HG03442 (cell line): ENCODE results near the gene UNC119B.
"Not testable (repeated sequence)": the region's sequence is repeated elsewhere in the genome, so short reads cannot be mapped to it uniquely, and the experiment has no call there.

Experiments used
- ATAC-seq: cut with Tn5 transposase; IDR thresholded peaks from one replicate; pipeline ENCODE4 v1.9.1; 2021; ENCODE audit warnings: mild to moderate bottlenecking, moderate library complexity; ENCODE audit not compliant: unreplicated experiment

UNC119B gene

DNA sequence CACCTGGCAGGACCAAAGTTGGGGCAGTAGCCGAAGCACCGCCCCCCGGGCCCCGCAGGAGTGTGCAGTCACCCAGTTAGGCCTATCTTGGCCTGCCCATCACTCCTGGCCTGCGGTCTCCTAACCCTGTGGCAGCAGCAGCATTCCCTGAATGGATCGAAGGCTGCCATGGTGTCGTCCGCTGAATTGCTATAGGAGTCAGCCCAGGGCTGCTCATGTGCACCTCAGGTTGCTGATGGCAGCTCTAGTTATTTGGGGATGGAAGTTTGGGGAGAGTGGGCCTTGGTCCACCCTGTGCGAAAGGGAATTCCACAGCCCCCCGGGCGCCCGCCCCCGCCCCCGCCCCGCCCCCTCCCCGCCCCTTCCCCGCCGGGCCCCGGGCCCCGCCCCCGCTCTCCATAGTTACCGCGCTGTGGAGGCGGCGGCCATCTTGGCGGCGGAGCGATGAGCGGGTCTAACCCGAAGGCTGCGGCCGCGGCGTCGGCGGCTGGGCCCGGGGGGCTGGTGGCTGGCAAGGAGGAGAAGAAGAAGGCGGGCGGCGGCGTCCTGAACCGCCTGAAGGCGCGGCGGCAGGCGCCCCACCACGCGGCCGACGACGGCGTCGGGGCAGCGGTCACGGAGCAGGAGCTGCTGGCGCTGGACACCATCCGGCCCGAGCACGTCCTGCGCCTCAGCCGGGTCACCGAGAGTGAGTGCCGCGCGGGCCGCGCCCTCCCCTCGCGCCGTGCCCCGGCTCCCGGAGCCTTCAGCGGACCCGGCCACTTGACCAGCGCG is at the start of gene UNC119B:
UNC119B (plus strand) TSS at position 428 of the 774 bp plus-strand sequence; CDS start at position 445, 17 bp downstream.
- ATAC-seq: peak; percentile 57

DNA sequence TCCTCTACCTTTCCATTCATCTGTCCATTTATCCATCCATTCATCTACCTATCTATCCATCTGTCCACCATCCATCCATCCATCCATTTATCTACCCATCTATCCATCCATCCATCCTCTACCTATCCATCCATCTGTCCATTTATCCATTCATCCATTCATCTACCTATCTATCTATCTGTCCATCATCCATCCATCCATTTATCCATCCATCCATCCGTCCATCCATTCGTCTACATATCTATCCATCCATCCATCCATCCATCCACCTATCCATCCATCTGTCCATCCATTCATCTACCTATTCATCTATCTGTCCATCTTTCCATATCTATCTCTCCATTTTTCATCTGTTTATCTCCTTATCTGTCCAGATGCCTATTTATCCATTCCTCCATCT is 48.8 kb upstream of the UNC119B start:
- ATAC-seq: no peak

DNA sequence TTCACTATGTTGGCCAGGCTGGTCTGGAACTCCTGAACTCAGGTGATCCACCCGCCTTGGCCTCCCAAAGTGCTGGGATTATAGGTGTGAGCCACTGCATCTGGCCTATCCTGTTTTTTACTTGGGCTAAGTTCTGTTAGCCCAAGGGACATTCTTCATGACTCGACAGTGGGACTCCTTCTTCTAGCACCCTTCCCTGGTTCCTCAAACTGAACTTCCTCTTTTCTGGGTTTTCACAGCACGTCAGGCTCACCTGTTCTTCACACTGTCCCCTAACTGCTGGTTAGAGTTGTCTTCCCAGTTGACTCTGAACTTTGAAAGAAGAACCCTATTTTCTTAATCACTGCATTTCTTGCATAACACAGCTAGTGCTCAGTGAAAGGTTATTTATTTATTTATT is 47.4 kb upstream of the UNC119B start:
- peak; percentile 60 for ATAC-seq

DNA sequence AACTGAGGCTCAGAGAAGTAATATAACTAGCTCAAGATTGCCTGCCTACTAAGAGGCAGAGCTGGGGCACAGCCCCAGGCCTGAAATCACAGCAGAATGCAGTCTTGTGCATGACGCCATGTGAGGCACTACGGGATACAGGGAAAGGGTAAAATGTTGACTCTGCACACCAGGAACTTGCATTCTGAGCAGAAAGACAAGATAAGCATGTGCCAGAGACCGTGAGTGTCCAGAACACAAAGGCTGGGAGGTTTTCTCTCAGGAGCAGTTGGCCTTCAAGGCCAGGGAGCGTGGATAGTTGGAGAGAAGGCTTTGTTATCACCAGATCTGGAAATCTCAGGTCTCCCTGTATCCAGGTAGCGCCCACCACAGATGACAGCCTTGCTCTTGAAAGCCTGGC is 46.5 kb upstream of the UNC119B start:
- no peak for ATAC-seq

DNA sequence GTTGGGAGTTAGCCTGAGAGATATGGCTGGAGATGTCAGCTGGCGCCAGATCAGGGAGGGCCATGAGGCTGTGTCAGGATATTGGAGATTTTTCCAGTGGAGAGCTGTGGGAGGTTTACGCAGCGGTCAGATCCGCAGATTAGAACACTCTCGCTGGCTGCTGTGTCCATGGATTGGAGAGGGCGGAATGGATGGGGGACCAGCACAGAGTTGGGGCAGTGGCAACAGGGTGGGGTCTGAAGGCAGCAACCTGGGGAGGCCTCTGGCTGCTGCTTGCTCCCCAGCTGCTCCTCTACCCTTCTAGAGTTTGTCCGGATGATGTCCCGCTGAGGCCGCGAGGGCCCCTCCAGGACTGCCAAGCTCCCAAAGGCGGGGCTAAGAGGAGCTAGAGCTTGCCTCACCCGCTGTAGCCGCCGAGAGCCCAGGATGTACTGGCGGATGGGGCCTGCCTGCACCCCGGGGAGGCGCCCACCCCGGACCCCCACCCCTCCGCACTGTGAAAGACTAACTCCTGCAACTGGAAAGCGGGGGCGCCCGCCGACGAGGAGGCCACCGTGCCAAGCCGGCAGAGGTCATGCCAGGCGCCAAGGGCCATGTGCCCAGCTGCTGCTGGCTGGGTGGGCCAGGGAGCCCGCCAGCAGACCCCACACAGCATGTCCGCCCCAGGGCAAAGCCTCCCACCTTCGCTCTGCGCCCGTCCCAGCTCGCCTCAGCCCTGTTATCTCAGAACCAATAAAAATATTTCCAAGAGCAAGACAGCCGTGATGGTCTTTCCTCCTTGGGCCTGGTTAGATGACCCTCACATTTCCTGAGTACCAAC is 43.5 kb upstream of the UNC119B start:
- no peak for ATAC-seq

DNA sequence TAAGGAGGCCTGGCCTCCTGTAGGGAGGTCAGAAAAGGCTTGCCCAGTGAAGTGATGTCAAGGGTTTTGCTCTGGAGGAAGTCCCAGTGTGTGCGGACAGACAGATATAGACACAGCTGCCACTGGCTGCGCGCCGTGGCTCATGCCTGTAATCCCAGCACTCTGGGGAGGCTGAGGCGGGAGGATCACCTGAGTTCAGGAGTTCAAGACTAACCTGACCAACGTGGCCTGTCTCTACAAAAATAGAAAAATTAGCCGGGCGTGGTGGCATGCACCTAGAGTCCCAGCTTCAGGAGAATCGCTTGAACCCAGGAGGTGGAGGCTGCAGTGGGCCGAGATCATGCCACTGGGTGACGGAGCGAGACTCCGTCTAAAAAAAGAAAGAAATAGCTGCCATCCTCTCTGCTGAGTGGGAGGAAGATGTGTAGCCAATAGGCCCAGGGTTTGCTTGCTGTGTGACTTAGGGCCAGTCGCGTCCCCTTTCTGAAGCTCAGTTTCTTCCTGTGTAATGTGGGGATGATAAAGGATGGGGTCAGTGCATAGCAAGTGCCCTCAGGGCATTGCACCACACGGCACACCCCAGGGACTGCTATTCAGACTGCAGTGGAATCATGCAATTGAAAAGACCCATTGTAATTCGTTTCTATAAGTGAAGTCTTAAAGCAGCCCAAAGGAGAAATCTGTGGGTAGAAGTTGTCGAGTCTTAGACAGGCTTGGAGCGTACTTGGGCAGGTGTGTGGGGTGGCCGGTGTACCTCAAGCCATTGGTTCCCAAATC is 42.0 kb upstream of the UNC119B start:
- no peak for ATAC-seq

DNA sequence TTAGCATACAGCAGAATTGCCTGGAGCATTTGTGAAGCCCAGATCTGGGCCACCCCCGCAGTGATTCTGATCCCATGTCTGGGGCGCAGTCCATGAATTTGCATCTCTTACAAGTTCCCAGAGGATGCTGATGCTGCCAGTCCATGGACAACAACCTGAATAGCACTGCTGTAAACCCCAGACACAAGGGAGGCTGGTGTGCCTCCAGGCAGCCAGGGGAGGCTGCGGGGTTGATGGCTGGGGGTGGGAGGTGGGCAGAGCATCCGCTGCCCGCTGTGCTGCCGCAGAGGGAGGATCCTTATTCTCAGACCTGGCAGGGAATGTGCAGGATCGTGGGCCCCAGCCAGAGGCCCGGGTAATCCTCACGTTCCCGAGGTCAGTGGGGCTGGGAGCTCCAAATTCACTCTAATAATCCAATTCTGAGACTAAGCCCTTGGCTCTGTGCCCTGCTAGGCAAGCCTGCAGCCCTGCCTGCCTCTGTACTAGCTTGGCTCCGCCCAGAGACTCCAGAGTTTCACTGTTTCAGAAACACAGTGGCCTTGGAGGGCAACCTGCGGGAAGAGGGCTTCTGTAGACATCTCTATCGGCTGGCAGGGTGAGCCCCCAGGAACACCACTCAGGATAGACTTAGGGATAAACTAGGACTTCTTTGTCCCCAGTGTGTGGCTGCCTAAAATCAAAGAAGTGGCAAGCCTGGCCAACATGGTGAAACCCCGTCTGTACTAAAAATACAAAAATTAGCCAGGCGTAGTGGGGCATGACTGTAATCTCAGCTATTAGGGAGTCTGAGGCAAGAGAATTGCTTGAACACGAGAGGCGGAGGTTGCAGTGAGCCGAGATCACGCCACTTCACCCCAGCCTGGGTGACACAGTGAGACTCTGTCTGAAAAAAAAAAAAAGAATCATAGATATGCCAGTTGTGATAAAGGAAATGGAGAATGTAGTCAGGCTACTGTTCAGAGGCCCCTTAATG is 41.1 kb upstream of the UNC119B start:
- ATAC-seq: peak; percentile 57

DNA sequence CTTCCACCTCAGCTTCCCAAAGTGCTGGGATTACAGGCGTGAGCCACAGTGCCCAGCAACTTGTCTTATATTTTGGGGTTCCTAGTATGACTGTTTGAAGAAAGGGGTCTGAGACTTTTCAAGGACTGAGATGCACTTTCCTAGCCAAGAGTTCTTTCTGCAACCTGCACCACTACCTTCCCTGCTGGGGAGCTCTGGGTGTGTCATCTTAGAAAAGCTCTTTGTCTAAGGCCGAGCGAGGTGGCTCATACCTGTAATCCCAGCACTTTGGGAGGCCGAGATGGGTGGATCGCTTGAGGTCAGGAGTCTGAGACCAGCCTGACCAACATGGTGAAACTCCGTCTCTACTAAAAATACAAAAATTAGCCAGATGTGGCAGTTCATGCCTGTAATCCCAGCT is 40.0 kb upstream of the UNC119B start:
- not testable (repeated sequence) for ATAC-seq

DNA sequence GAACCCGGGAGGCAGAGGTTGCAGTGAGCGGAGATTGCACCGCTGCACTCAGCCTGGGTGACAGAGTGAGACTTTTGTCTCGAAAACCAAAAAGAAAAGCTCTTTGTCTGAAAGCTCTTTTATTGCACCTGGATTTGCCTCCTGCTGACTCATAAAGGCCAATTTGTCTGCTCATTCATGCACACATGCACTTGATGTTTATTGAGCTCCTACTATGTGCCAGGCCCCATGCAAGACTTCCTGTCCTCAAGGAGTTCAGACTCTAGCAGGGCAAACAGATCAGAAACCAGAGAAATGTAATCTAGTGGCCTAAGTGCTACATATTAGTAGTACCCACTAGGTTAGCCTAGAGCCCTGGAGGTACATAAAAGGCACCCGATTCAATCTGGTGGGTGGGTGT is 39.6 kb upstream of the UNC119B start:
- ATAC-seq: no peak

DNA sequence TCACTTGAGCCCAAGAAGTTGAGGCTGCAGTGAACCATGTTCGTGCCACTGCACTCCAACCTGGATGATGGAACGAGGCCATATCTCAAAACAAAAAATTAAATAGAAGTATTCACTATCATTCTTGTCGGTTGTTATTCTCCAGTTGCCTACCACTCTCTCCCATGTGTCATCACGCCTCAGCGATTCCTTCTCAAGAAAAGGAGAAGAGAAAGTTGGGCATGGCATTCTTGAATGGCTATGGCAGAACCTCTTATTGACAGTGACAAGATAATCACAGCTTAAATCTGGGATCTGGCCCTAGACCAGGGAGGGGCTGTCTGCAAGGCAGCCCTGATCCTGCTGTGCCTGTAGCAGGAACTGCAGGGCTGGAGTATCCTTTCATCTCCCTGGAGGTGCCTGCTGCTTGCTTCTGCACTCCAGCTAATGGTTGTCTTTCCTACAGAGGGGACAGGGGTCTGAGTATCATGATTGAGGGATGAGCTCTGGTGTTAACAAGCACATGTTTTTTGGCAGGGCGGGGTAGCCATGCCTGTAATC is 36.1 kb upstream of the UNC119B start:
- no peak for ATAC-seq

DNA sequence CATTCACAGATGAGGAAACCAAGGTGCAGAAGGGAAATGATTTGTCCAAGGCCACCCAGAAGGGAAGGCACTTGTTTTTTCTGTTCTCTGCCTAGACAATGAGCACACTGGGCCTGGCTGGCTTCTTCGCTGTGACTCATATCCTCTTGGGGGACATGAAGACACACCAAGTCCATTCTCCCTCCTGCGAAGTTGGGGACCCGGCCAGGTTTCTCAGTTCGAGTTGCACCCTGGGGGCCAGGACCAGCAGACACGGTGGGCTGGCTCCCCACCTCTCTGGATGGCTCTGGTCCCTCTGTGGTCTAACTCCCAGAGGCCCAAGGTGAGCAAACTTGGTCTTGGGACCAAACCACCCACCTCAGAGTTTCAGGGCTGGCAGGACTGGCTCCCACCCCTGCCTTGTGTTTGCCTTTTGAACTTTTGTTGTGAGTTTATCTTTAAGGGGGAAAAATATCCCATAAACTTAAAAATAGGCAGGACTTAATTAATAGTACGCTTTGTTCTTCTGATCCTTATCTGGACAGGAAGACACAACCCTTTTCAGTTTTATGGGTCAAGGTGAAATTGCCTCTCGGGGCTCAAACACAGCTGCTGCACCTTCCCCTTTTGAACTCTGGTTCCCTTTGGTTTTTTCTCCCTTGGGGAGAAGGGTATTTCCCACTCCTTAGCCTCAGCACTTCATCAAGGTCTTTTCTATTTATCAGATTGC is 32.3 kb upstream of the UNC119B start:
- peak; percentile 46 for ATAC-seq

DNA sequence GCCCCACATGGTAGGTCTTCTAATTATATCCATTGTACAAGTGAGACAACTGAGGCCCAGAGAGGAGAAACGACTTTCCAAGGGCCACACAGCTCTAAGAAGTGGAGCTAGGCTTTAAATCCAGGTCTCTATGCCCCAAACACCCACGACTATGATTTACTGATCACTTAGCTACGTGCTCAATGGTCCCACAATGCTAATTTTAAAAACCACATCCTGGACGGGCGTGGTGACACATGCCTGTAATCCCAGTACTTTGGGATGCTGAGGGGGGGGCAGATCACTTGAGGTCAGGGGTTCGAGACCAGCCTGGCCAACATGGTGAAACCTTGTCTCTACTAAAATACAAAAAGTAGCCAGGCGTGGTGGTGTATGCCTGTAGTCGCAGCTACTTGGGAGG is 31.7 kb upstream of the UNC119B start:
- peak; percentile 11 for ATAC-seq

DNA sequence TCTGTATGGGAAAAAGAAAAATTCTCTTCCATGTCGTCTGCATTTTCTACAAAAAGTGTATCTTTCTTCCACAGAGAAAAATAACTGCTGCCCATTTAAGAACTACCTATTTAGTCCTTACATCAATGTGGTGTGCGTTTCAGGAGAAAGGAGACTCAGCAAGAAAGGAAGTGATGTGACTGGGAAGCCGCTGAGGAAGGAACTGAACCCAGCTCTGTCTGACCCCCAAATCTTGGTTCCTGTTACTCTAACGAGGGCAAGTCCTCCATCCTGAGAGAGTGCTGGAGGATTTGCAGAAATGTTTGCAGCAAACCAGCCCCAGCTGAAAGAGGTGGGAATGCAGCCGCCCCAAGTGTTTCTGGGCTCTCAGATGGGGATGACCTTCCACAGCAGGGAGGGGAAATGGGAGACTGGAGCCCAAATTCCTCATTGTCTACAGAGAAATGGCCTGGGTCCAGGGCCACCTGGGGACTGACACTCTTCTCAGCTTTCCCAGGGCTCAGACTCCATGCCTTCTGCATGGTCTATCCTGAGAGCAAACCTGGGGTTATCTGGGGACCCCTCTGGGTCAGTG is 30.0 kb upstream of the UNC119B start:
- ATAC-seq: no peak

DNA sequence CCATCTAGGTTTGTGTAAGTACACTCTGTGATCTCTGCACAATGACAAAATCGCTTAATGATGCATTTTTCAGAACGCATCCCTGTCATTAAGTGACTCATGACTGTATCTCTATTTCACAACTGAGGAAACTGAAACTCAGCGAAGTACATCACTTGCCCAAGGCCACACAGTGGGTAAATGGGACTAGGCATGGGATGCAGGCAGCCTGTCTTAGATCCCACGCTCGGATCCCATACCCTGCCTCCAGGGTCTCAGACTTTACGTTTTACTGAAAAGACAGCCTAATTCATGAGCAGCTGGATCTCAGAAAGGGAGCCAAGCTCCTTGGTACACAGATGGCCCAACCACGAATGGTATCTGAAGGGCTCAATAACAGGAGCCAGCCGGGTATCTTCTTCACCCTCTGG is 25.7 kb upstream of the UNC119B start:
- no peak for ATAC-seq

DNA sequence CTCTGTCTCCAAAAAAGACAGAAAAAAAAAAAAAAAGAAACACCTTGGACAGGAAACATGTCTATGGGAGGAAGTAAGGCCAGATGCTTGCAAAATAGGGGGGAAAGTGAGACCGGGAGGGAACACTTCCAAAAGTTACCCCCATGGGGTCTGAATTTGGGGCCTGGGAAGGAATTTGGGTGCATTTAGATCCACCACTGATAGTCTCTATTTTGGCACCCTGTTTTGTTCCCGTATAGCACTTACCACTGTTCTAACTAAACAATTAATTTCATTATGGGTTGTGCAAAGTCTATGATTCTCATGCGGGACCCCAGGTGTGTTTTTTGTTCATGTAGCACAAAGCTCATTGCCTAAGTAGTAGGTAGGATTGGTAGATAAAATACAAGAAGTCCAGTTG is 24.7 kb upstream of the UNC119B start:
- ATAC-seq: no peak

DNA sequence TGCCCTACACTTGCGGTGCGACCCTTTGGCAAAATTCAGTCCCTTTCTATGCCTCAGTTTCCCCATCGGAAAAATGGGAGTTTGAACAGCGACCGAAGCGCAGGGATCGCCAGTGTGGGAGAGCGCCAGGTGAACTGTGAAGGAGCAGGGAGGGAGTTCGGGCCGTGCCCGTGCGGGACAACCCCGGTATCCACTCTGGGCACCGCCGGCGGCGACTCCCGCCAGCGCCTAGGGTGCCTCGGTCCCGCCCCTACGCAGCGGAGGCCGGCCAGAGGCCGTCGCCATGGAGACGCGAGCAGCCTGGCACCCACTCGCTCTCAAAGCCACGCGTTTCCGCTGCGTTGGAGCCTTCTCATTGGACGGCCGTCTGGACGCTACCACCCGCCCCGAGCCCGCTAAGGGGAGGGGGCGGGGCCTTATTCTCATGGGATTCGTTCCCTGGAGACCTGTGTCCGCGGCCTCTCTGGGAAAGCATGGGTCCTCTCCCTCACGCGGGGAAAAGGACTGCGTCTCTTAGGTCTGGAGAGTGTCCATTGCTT is 24.0 kb upstream of the UNC119B start:
- peak; percentile 65 for ATAC-seq

DNA sequence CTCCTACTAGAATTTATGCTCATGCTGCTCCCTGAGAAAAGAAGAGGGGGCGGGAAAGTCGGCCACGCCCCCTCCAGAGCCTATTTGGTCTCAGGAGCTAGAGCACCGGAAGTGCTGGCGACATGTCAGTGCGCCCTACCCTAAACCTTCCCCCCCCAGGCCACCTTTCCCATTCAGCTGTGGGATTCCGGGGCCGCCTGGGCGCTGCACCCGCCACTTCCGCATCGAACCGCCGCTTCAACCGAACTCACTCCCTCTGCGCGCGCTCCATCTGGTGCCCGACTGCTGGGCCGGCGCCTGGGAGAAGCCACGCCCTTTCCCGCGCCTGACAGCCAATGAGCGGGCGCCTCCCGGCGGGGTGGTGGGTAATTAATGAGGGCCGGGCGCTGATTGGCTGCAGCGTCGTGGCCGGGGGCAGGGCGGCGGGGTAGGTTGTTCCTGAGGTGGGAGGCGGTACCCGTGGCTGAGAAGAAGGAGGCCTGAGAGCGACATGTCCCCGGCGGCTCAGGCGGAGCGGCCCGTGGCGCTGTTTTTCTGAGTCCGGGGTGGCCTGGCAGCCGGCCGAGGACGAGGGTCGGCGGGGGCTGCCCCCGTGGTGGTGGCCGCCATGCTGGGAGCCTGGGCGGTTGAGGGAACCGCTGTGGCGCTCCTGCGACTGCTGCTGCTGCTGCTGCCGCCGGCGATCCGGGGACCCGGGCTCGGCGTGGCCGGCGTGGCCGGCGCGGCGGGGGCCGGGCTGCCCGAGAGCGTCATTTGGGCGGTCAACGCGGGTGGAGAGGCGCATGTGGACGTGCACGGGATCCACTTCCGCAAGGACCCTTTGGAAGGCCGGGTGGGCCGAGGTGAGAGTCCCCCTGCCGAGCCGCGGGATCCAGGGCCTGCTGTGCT is 23.3 kb upstream of the UNC119B start, which contains the start of gene MLEC:
MLEC (plus strand) TSS at position 460 of the 888 bp plus-strand sequence; CDS start at position 608, 148 bp downstream.
- peak; percentile 67 for ATAC-seq
